Calu3 (cell line): ENCODE measurements around the gene LHX3. TPM values are rescaled to one million over a fixed set of nuclear protein-coding genes. Genes with fewer than 3 reads are reported as not detected.

Experiments used
- BruUV-seq: library from RNA; stranded (reverse); fragments of 400-500 nt; replicated peaks from 2 replicates; lab custom pipeline; 2021; lab: Mats Ljungman, UMichigan
- CTCF ChIA-PET: fragments of 300-600 bp; sonication (Branson Sonifier 250); formaldehyde crosslinking; loops from one replicate; lab custom pipeline; 2022; ENCODE audit warnings: antibody characterized with exemption; lab: Charles Lee
- DNase-seq: peaks from one replicate; pipeline ENCODE4 v3.0.0; 2022
- H3K27ac Mint-ChIP-seq: one replicate; pipeline ENCODE4 v1.8.0; 2022; ENCODE audit warnings: mixed read lengths; ENCODE audit not compliant: unreplicated experiment
- H3K27me3 Mint-ChIP-seq: one replicate; pipeline ENCODE4 v1.8.0; 2022; ENCODE audit warnings: mixed read lengths; ENCODE audit not compliant: unreplicated experiment
- H3K36me3 Mint-ChIP-seq: one replicate; pipeline ENCODE4 v1.8.0; 2022; ENCODE audit warnings: mild to moderate bottlenecking, moderate library complexity, mixed read lengths; ENCODE audit not compliant: insufficient read depth, unreplicated experiment
- H3K4me1 Mint-ChIP-seq: one replicate; pipeline ENCODE4 v1.8.0; 2022; ENCODE audit warnings: mild to moderate bottlenecking, low read depth, mixed read lengths; ENCODE audit not compliant: unreplicated experiment
- H3K4me3 Mint-ChIP-seq: one replicate; pipeline ENCODE4 v1.8.0; 2022; ENCODE audit warnings: mild to moderate bottlenecking, low read depth, moderate library complexity, mixed read lengths; ENCODE audit not compliant: unreplicated experiment
- H3K9me3 Mint-ChIP-seq: one replicate; pipeline ENCODE4 v1.8.0; 2022; ENCODE audit warnings: low read depth, mixed read lengths; ENCODE audit not compliant: unreplicated experiment
- intact Hi-C: fragments of 100-400 bp; cut with micrococcal nuclease; formaldehyde crosslinking; loops from one replicate; pipeline ENCODE4 v1.10.0; 2022; ENCODE audit not compliant: unreplicated experiment
- total RNA-seq: library from RNA; stranded (reverse); gene quantifications from 2 replicates; pipeline ENCODE4 v1.2.3, GENCODE V29; 2022
- TF ChIP-seq, protein P1 (sequence below): fragments of 200-600 bp; IDR thresholded peaks from one replicate; pipeline ENCODE4 v1.8.0; 2022; ENCODE audit warnings: antibody characterized with exemption; ENCODE audit not compliant: unreplicated experiment

Gene LHX3
- total RNA-seq, 1 experiment from 2014 or later: not detected

DNA sequence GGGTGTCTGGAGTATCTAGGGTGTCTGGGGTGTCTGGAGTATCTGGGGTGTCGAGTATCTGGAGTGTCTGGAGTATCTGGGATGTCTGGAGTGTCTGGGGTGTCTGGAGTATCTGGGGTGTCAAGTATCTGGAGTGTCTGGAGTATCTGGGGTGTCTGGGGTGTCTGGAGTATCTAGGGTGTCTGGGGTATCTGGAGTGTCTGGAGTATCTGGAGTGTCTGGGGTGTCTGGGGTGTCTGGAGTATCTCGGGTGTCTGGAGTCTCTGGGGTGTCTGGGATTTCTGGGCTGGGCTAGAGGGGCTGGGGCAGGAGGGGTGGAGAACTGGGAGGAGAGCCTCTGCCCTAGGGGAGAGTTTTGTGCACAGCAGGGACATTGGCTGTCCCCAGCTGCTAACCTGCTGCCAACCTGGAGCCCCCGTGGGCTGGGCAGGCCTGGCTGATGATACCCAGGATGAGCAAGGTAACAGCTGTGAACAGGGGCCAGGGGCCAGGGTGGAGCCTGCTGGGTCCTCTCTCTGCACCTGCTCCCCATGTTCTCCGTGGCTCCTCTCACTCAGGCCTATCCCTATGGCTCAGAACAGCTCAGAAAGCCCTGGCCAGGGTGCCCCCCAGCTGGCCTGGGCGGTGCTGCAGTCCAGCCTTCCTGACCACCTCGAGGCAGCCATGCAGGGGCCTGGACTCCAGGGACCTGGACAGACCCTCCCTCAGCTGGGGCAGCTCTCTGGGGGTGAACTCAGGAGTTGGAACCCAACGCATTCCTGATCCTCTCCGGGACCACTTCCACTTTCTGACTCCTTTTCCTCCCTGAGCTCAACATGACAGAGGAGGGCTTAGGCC, 29.9 kb downstream of the LHX3 start:
- CTCF ChIA-PET: no interaction called here
- intact Hi-C loops: no loop called here
- H3K36me3 Mint-ChIP-seq: peaks cover 8% of the 10 kb centered on the region
- no peak overlapping the region for H3K4me3 Mint-ChIP-seq
- no TSS peak for BruUV-seq
- TF ChIP-seq, protein P1, sequence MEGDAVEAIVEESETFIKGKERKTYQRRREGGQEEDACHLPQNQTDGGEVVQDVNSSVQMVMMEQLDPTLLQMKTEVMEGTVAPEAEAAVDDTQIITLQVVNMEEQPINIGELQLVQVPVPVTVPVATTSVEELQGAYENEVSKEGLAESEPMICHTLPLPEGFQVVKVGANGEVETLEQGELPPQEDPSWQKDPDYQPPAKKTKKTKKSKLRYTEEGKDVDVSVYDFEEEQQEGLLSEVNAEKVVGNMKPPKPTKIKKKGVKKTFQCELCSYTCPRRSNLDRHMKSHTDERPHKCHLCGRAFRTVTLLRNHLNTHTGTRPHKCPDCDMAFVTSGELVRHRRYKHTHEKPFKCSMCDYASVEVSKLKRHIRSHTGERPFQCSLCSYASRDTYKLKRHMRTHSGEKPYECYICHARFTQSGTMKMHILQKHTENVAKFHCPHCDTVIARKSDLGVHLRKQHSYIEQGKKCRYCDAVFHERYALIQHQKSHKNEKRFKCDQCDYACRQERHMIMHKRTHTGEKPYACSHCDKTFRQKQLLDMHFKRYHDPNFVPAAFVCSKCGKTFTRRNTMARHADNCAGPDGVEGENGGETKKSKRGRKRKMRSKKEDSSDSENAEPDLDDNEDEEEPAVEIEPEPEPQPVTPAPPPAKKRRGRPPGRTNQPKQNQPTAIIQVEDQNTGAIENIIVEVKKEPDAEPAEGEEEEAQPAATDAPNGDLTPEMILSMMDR: no peak
- H3K9me3 Mint-ChIP-seq: no peaks in the 10 kb centered on the region
- peaks cover 11% of the 10 kb centered on the region for H3K4me1 Mint-ChIP-seq
- no peak overlapping the region for H3K27ac Mint-ChIP-seq
- H3K27me3 Mint-ChIP-seq: peaks cover 46% of the 10 kb centered on the region
- DNase-seq: no peak

DNA sequence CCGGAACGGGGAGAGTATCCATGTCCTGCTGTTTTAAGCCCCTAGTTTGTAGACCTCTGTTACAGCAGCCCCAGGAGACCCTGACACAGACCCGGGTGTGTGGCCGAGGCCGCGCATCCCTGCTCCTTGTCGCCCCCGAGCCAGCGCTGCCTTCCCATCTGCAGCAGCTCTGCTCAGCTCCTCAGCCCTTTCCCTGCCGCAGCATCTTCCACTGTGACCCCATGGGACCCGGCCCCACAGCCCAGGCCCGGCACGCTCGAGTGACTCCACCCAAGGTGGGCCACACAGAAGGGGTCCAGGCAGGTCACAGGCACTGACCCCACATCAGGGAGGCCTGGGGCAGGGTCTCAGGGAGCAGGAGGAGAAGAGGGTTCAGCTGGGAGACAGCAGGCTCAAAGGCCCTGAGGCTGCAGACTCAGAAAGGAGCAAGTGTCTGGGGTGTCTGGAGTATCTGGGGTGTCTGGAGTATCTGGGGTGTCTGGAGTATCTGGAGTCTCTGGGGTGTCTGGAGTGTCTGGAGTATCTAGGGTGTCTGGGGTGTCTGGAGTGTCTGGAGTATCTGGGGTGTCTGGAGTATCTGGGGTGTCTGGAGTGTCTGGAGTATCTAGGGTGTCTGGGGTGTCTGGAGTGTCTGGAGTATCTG, 31.2 kb downstream of the LHX3 start:
- no peak overlapping the region for H3K4me3 Mint-ChIP-seq
- peaks cover 49% of the 10 kb centered on the region for H3K27me3 Mint-ChIP-seq
- peaks cover 11% of the 10 kb centered on the region for H3K4me1 Mint-ChIP-seq
- TF ChIP-seq, protein P1: no peak
- no peak overlapping the region for H3K27ac Mint-ChIP-seq
- CTCF ChIA-PET: no interaction called here
- H3K36me3 Mint-ChIP-seq: peaks cover 8% of the 10 kb centered on the region
- no peak for DNase-seq
- no TSS peak for BruUV-seq
- intact Hi-C loops: no loop called here
- H3K9me3 Mint-ChIP-seq: no peaks in the 10 kb centered on the region

DNA sequence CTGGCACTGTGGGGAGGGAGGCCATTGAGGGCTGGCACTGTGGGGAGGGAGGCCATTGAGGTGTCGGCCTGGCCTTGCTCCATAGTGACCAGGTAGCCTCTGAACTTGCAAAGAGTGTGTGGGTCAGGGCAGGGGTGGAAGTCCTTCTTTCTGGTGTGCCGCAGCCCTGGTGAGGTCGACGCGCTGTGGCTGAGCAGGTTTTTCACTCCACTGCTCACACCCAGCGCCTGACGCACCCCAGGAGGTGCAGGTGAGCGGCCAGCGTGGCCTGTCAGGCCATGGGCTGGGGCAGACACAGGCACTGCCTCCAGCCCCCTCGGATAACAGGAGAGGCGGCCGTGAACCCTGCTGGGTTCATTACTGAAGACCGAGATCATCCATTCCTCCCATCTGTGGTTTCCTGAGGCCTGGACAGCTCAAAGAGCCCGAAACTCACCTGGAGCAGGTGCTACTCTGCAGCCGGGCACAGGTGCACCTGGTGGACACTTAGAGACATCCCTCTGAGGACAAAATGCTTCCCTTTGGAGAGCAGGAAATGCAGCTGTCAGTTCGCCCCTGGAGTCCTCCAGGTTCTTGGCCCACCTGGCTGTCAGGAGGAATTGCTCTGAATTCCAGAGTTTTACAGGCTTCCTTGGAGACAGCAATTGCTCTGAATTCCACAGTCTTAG, 32.4 kb downstream of the LHX3 start:
- peaks cover 11% of the 10 kb centered on the region for H3K4me1 Mint-ChIP-seq
- H3K36me3 Mint-ChIP-seq: peaks cover 8% of the 10 kb centered on the region
- BruUV-seq: no TSS peak
- CTCF ChIA-PET: no interaction called here
- no peak for DNase-seq
- intact Hi-C loops: no loop called here
- H3K27ac Mint-ChIP-seq: no peak overlapping the region
- TF ChIP-seq, protein P1: no peak
- no peaks in the 10 kb centered on the region for H3K9me3 Mint-ChIP-seq
- no peak overlapping the region for H3K4me3 Mint-ChIP-seq
- peaks cover 49% of the 10 kb centered on the region for H3K27me3 Mint-ChIP-seq

DNA sequence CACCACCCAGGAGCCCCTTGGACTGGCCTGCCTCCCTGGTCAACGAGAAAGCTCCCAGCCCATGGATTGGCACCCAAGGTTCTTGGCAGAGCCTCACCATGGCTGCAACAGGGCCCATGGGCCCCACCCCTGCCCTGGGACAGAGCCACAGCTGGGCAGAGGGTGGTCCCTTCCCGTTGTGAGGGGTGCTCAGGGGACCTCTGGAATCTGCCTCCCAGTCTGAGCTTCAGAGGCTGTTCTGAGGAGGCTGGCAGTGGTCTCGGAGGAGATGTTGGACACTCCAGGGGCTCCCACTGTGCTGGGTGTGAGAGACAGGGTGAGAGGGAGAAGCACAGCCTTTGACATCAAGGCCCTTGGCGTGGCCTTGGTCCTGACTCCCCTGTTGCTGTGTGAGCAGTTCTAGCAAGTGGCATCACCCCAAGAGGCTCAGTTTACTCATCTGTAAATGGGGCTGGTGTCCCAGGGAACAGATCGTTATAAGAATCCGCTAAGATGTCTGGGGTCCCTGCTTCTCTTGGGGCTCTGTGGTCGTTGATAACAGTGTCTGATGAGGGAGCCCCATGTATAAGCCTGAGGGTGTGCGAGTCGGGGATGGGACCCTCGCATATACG, 33.0 kb downstream of the LHX3 start:
- H3K9me3 Mint-ChIP-seq: no peaks in the 10 kb centered on the region
- TF ChIP-seq, protein P1: no peak
- DNase-seq: no peak
- no peak overlapping the region for H3K27ac Mint-ChIP-seq
- intact Hi-C loops: no loop called here
- CTCF ChIA-PET: no interaction called here
- H3K27me3 Mint-ChIP-seq: peaks cover 49% of the 10 kb centered on the region
- peaks cover 8% of the 10 kb centered on the region for H3K36me3 Mint-ChIP-seq
- H3K4me3 Mint-ChIP-seq: no peak overlapping the region
- peaks cover 11% of the 10 kb centered on the region for H3K4me1 Mint-ChIP-seq
- BruUV-seq: no TSS peak
